BJ (cell line): ENCODE data around the gene ALG14. TPM values are rescaled to one million over a fixed set of nuclear protein-coding genes. Genes with fewer than 3 reads are reported as not detected.

ENCODE experiments used
- CTCF ChIA-PET: fragments of 350-600 bp; formaldehyde crosslinking; extraction: SDS; loops from one replicate; lab custom pipeline; 2021; ENCODE audit warnings: antibody characterized with exemption, inconsistent platforms; lab: Yijun Ruan, JAX
- POLR2A ChIA-PET: fragments of 300-600 bp; sonication (Branson Sonifier 250); formaldehyde crosslinking; extraction: SDS; loops from one replicate; lab custom pipeline; 2021; ENCODE audit warnings: antibody characterized with exemption; lab: Charles Lee
- DNase-seq: peaks from one replicate; pipeline ENCODE4 v3.0.0-alpha.2; 2011; ENCODE audit warnings: low read depth
- H3K27me3 ChIP-seq: 2 replicates; pipeline ENCODE4 v1.6.0; 2011; ENCODE audit warnings: low read length; ENCODE audit not compliant: control insufficient read depth, insufficient read depth
- H3K36me3 ChIP-seq: 2 replicates; pipeline ENCODE4 v1.5.1; 2011; ENCODE audit warnings: low read length; ENCODE audit not compliant: control insufficient read depth, insufficient read depth
- H3K4me3 ChIP-seq: 2 replicates; pipeline ENCODE4 v1.5.1; 2011; ENCODE audit warnings: low read depth, mild to moderate bottlenecking, control low read depth, low read length
- polyA plus RNA-seq: library from polyadenylated mRNA; depleted of rRNA; stranded (reverse); fragments of >200 nt; gene quantifications from 2 replicates; pipeline ENCODE4 v1.2.3, GENCODE V29; 2011
- TF ChIP-seq, protein P1 (sequence below): IDR thresholded peaks from 2 replicates; pipeline ENCODE4 v1.5.1; 2011; ENCODE audit warnings: low read depth, mild to moderate bottlenecking, control low read depth, inconsistent platforms, low read length, moderate library complexity; ENCODE audit not compliant: insufficient read depth

The ALG14 gene
- polyA plus RNA-seq, 1 experiment, result 2.3 TPM

GRCh38 chr1:95080446-95080845 lies 7.7 kb upstream of the ALG14 start:
- Histone ChIP-seq H3K27me3 (peaks cover 2% of the 10 kb centered on the region), H3K36me3 (no peaks in the 10 kb centered on the region), H3K4me3 (no peak overlapping the region)
- CTCF ChIA-PET, result no interaction called here
- TF ChIP-seq, protein P1, sequence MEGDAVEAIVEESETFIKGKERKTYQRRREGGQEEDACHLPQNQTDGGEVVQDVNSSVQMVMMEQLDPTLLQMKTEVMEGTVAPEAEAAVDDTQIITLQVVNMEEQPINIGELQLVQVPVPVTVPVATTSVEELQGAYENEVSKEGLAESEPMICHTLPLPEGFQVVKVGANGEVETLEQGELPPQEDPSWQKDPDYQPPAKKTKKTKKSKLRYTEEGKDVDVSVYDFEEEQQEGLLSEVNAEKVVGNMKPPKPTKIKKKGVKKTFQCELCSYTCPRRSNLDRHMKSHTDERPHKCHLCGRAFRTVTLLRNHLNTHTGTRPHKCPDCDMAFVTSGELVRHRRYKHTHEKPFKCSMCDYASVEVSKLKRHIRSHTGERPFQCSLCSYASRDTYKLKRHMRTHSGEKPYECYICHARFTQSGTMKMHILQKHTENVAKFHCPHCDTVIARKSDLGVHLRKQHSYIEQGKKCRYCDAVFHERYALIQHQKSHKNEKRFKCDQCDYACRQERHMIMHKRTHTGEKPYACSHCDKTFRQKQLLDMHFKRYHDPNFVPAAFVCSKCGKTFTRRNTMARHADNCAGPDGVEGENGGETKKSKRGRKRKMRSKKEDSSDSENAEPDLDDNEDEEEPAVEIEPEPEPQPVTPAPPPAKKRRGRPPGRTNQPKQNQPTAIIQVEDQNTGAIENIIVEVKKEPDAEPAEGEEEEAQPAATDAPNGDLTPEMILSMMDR, result no peak
- POLR2A ChIA-PET, result no interaction called here
- DNase-seq, result no peak

GRCh38 chr1:95076034-95076433 lies 3.3 kb upstream of the ALG14 start:
- TF ChIP-seq, protein P1, result no peak
- DNase-seq, result no peak
- no peaks in the 10 kb centered on the region for H3K36me3 ChIP-seq
- POLR2A ChIA-PET, result no interaction called here
- no peak overlapping the region for H3K4me3 ChIP-seq
- H3K27me3 ChIP-seq, result peaks cover 2% of the 10 kb centered on the region
- CTCF ChIA-PET, result interaction anchor here (1.7 kb wide), 1 partner anchor 8 kb away, joined by 11 read pairs; no protein-coding TSS in a partner anchor

DNA sequence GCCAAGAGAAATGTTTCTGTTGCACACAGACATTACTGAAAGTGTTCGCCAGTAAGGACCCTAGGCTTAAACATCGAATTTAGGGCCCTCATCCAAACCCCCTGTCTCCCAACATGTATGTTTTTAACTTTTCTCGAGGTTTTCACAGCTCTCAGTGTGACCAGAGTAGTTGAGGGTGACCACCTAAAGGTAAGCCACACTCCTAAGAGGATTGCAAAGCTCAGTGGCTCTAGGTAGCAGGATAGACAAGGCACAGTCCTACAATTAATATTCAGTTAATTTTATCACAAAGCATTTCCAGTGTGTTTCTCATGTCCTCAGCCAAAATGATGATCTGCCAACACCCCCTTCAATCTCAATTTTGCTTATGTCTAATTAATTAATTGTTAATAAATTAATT lies 695 bp upstream of the ALG14 start:
- ChIA-PET POLR2A (interaction anchor here (0.6 to 0.8 kb wide), 3 partner anchors 14 to 467 kb away, joined by 3 to 4 read pairs (median 4); partner anchors contain the start of gene RWDD3), CTCF (interaction anchor here (1.6 to 2.3 kb wide), 2 partner anchors 11 to 160 kb away, joined by 6 to 17 read pairs; partner anchors contain the start of gene RWDD3)
- H3K36me3 ChIP-seq, result no peaks in the 10 kb centered on the region
- TF ChIP-seq, protein P1, result no peak
- H3K27me3 ChIP-seq, result peaks cover 2% of the 10 kb centered on the region
- no peak for DNase-seq
- H3K4me3 ChIP-seq, result peak overlapping the region; percentile 72

- Histone ChIP-seq H3K36me3 (no peaks in the 10 kb centered on the region), H3K27me3 (no peaks in the 10 kb centered on the region; the same call in none of the 2 replicates), H3K4me3 (peak overlapping the region; percentile 72)
- no peak for DNase-seq
- ChIA-PET POLR2A (interaction anchor here (0.5 kb wide), 1 partner anchor 739 kb away, joined by 3 read pairs; no protein-coding TSS in a partner anchor), CTCF (interaction anchor here (0.9 to 1.7 kb wide), 2 partner anchors 11 to 13 kb away, joined by 3 to 8 read pairs; no protein-coding TSS in a partner anchor)
- TF ChIP-seq, protein P1, result no peak
These were observed 634 bp downstream of the ALG14 start for GRCh38 chr1:95072117-95072516.

GRCh38 chr1:95071539-95071938 lies 1.2 kb downstream of the ALG14 start:
- ChIA-PET POLR2A (interaction anchor here (0.5 kb wide), 1 partner anchor 739 kb away, joined by 3 read pairs; no protein-coding TSS in a partner anchor), CTCF (interaction anchor here (0.9 to 1.7 kb wide), 2 partner anchors 10 to 13 kb away, joined by 3 to 8 read pairs; no protein-coding TSS in a partner anchor)
- DNase-seq, result no peak
- H3K36me3 ChIP-seq, result no peaks in the 10 kb centered on the region
- no peaks in the 10 kb centered on the region; the same call in none of the 2 replicates for H3K27me3 ChIP-seq
- TF ChIP-seq, protein P1, result no peak
- no peak overlapping the region for H3K4me3 ChIP-seq
